Keratinocyte (primary cell): ENCODE measurements around the gene ANKMY1. TPM values are rescaled to one million over a fixed set of nuclear protein-coding genes. Genes with fewer than 3 reads are reported as not detected.

Experiments used
- DNase-seq: peaks from one replicate; pipeline ENCODE4 v3.0.0-alpha.2; 2011; ENCODE audit warnings: low read depth, missing footprints, low spot score
- FAIRE-seq: peaks from 2 replicates; lab custom pipeline; 2011; peaks lifted over from hg19 to GRCh38; lab: Jason Lieb, UNC
- H2AFZ ChIP-seq: 2 replicates; pipeline ENCODE4 v1.6.0; 2012; ENCODE audit warnings: low read length, control low read depth, inconsistent platforms; ENCODE audit not compliant: control insufficient read depth
- H3K27ac ChIP-seq: 2 replicates; pipeline ENCODE4 v1.5.1; 2011; ENCODE audit warnings: low read length; ENCODE audit not compliant: control insufficient read depth, insufficient read depth
- H3K27me3 ChIP-seq: 3 replicates; pipeline ENCODE4 v1.6.0; 2011; ENCODE audit warnings: low read length; ENCODE audit not compliant: control insufficient read depth, insufficient read depth; ENCODE audit errors: extremely low read depth
- H3K36me3 ChIP-seq, 2 experiments: 2 replicates in 1 of 2; 3 replicates in 1 of 2; pipeline ENCODE4 v1.5.1; 2011; ENCODE audit warnings: low read length in 2 of 2, mild to moderate bottlenecking in 1 of 2; ENCODE audit not compliant: control insufficient read depth in 2 of 2, insufficient read depth in 2 of 2; ENCODE audit errors: extremely low read depth in 1 of 2
- H3K4me1 ChIP-seq: 3 replicates; pipeline ENCODE4 v1.5.1; 2011; ENCODE audit warnings: low read length; ENCODE audit not compliant: control insufficient read depth, insufficient read depth; ENCODE audit errors: extremely low read depth
- H3K4me2 ChIP-seq: 3 replicates; pipeline ENCODE4 v1.6.0; 2011; ENCODE audit warnings: low read depth, low read length; ENCODE audit not compliant: control insufficient read depth, insufficient read depth; ENCODE audit errors: extremely low read depth
- H3K4me3 ChIP-seq, 3 experiments: fragments of 200-600 bp in 1 of 3; sonication (generic) in 1 of 3; 2 replicates in 2 of 3; 3 replicates in 1 of 3; pipeline ENCODE4 v1.5.1; 2011 to 2016; ENCODE audit warnings: low read length in 3 of 3, mild to moderate bottlenecking in 3 of 3, control low read depth in 2 of 3, inconsistent platforms in 1 of 3, low read depth in 1 of 3, mixed read lengths in 1 of 3, mixed run types in 1 of 3, moderate library complexity in 1 of 3; ENCODE audit not compliant: control insufficient read depth in 2 of 3, insufficient read depth in 2 of 3; ENCODE audit errors: extremely low read depth in 1 of 3
- H3K79me2 ChIP-seq: 2 replicates; pipeline ENCODE4 v1.6.0; 2012; ENCODE audit warnings: low read length; ENCODE audit not compliant: control insufficient read depth, insufficient read depth
- H3K9ac ChIP-seq: 3 replicates; pipeline ENCODE4 v1.6.0; 2011; ENCODE audit warnings: low read length; ENCODE audit not compliant: control insufficient read depth, insufficient read depth; ENCODE audit errors: extremely low read depth
- H3K9me1 ChIP-seq: 3 replicates; pipeline ENCODE4 v1.6.0; 2011; ENCODE audit warnings: low read length; ENCODE audit not compliant: control insufficient read depth, insufficient read depth; ENCODE audit errors: extremely low read depth
- H3K9me3 ChIP-seq: 2 replicates; pipeline ENCODE4 v1.5.1; 2012; ENCODE audit warnings: low read depth, low read length; ENCODE audit not compliant: control insufficient read depth
- H4K20me1 ChIP-seq: 3 replicates; pipeline ENCODE4 v1.6.0; 2011; ENCODE audit warnings: low read length; ENCODE audit not compliant: control insufficient read depth, insufficient read depth; ENCODE audit errors: extremely low read depth
- EZH2 ChIP-seq: IDR thresholded peaks from one replicate; pipeline ENCODE4 v1.6.1; 2012; ENCODE audit warnings: inconsistent platforms, mild to moderate bottlenecking, low read length, moderate library complexity
- dilution Hi-C: fragments of 300-500 bp; cut with MboI; formaldehyde crosslinking; loops from one replicate; pipeline ENCODE4 v1.7.0; 2020; ENCODE audit warnings: low sequenced_read_pairs; ENCODE audit not compliant: extremely low pct_ligation_motif_present
- polyA plus RNA-seq, 5 experiments: library from polyadenylated mRNA; depleted of rRNA in 3 of 5; stranded (reverse) in 3 of 5; stranded (forward) in 1 of 5; unstranded in 1 of 5; fragments of >200 nt; gene quantifications; 1 replicate in 1 of 5; 2 replicates in 3 of 5; 3 replicates in 1 of 5; pipeline versions ENCODE4 v1.2.1 to v1.2.3, GENCODE V29; 2011 to 2012; ENCODE audit warnings: missing spikeins in 2 of 5, low read depth in 1 of 5, low replicate concordance in 1 of 5
- TF ChIP-seq, protein P1 (sequence below), 3 experiments: IDR thresholded peaks in 1 of 3; conservative IDR thresholded peaks in 1 of 3; optimal IDR thresholded peaks in 1 of 3; 2 replicates in 2 of 3; 3 replicates in 1 of 3; pipeline versions ENCODE3 to v1.5.1; 2011; ENCODE audit warnings: low read length in 3 of 3, mild to moderate bottlenecking in 3 of 3, moderate library complexity in 2 of 3, control low read depth in 1 of 3, inconsistent platforms in 1 of 3; ENCODE audit not compliant: insufficient read depth in 2 of 3; ENCODE audit errors: extremely low read depth in 1 of 3

Gene ANKMY1
- polyA plus RNA-seq, 1 donor (not counting 4 experiments of a cell fraction or from before 2014, with no cell fraction given), result 3.3 TPM

DNA sequence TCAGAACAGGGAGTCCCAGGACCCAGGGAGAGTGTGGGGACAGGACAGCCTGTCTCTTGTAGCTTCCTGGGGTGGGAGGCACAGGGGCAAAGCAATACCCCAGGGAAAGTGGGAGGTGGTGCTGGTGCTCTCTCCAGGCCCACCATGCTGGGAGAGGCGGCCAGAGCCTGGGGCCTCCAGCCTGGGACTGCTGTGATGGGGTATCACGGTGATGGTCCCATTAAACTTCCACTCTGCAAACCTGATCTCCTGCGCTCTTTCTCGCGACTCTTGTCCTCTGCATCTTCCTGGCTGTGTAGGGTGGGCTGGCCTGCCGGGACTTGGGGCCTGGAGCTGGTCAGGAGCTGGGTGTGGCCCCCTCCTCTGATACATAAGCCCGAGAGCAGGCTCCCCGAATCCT is 20.7 kb upstream of the ANKMY1 start:
- no peak for FAIRE-seq
- peaks cover 21% of the 10 kb centered on the region for H4K20me1 ChIP-seq
- no peak overlapping the region for H3K27ac ChIP-seq
- no peak overlapping the region for H3K4me3 ChIP-seq
- TF ChIP-seq, protein P1, sequence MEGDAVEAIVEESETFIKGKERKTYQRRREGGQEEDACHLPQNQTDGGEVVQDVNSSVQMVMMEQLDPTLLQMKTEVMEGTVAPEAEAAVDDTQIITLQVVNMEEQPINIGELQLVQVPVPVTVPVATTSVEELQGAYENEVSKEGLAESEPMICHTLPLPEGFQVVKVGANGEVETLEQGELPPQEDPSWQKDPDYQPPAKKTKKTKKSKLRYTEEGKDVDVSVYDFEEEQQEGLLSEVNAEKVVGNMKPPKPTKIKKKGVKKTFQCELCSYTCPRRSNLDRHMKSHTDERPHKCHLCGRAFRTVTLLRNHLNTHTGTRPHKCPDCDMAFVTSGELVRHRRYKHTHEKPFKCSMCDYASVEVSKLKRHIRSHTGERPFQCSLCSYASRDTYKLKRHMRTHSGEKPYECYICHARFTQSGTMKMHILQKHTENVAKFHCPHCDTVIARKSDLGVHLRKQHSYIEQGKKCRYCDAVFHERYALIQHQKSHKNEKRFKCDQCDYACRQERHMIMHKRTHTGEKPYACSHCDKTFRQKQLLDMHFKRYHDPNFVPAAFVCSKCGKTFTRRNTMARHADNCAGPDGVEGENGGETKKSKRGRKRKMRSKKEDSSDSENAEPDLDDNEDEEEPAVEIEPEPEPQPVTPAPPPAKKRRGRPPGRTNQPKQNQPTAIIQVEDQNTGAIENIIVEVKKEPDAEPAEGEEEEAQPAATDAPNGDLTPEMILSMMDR (optimal IDR thresholded peaks at IDR 0.05 in 1 of 3, IDR thresholded peaks at IDR 0.05 in 1 of 3, conservative IDR thresholded peaks at IDR 0.05 in 1 of 3; ENCODE audit: extremely low read depth in 1 of 3, insufficient read depth in 2 of 3, low read length in 3 of 3), result no peak
- TF ChIP-seq EZH2, result no peak
- H3K36me3 ChIP-seq, result peaks cover 4 to 11% of the 10 kb centered on the region in 2 experiments
- dilution Hi-C loops, result no loop called here
- H3K79me2 ChIP-seq, result peaks cover 9% of the 10 kb centered on the region
- peaks cover 31% of the 10 kb centered on the region for H3K4me1 ChIP-seq
- H3K9ac ChIP-seq, result no peak overlapping the region
- no peak for DNase-seq
- no peak overlapping the region for H3K4me2 ChIP-seq
- H3K9me3 ChIP-seq, result no peaks in the 10 kb centered on the region
- no peak overlapping the region for H2AFZ ChIP-seq
- H3K9me1 ChIP-seq, result peaks cover 5% of the 10 kb centered on the region
- no peaks in the 10 kb centered on the region for H3K27me3 ChIP-seq

DNA sequence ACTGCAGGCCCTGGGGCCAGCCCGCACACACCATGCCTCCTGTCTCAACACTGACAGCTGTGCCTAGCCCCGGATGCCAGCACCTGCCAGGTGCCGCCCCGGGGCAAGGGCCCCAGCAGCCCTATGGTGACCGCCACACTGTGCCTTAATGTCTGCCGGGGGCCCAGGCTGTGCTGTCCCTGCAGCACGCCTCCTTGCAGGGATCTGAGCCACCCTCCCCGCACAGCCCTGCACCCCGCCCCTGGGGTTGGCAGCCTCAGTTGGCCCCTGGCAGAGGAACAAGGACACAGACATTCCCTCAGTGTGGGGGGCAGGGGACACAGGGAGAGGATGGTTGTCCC is 20.3 kb upstream of the ANKMY1 start:
- FAIRE-seq (no peak), DNase-seq (no peak)
- H3K36me3 ChIP-seq, result peaks cover 4 to 11% of the 10 kb centered on the region in 2 experiments
- H3K27ac ChIP-seq, result no peak overlapping the region
- peaks cover 9% of the 10 kb centered on the region for H3K79me2 ChIP-seq
- no peak overlapping the region for H3K4me3 ChIP-seq
- no peaks in the 10 kb centered on the region for H3K9me3 ChIP-seq
- H2AFZ ChIP-seq, result no peak overlapping the region
- TF ChIP-seq EZH2, result no peak
- H3K4me1 ChIP-seq, result peaks cover 31% of the 10 kb centered on the region
- dilution Hi-C loops, result no loop called here
- H3K27me3 ChIP-seq, result no peaks in the 10 kb centered on the region
- no peak overlapping the region for H3K9ac ChIP-seq
- no peak overlapping the region for H3K4me2 ChIP-seq
- H3K9me1 ChIP-seq, result peaks cover 5% of the 10 kb centered on the region
- peaks cover 21% of the 10 kb centered on the region for H4K20me1 ChIP-seq
